Measurements from ENCODE around the gene TRAPPC11. TPM values are rescaled to one million over a fixed set of nuclear protein-coding genes. Genes with fewer than 3 reads are reported as not detected.

The TRAPPC11 gene
- total RNA-seq, 1 donor from 2014 or later, result 26.3 TPM

GRCh38 chr4:183746305-183747229 is 87.5 kb downstream of the TRAPPC11 start:
- H3K9ac ChIP-seq (ENCODE audit: low read length), result no peak overlapping the region
- H3K9me3 ChIP-seq (ENCODE audit: insufficient read depth, low read depth, low read length), result no peaks in the 10 kb centered on the region
- no peaks in the 10 kb centered on the region for H4K20me1 ChIP-seq (ENCODE audit: insufficient read depth, low read length)
- H3K4me3 Mint-ChIP-seq (ENCODE audit: unreplicated experiment), result no peak overlapping the region
- H3K4me1 ChIP-seq (ENCODE audit: insufficient read depth, low read length), result no peaks in the 10 kb centered on the region
- peaks cover 9% of the 10 kb centered on the region for H3K9me3 Mint-ChIP-seq (ENCODE audit: unreplicated experiment)
- H3K79me2 ChIP-seq (ENCODE audit: insufficient read depth, low read length), result no peaks in the 10 kb centered on the region
- H3K4me3 ChIP-seq (ENCODE audit: insufficient read depth, low read depth, low read length), result no peak overlapping the region
- FAIRE-seq, result no peak
- no peak for DNase-seq (ENCODE audit: low read depth)
- no peak overlapping the region for H3K4me2 ChIP-seq (ENCODE audit: low read length)
- H3K27ac ChIP-seq (ENCODE audit: low read depth, low read length), result no peak overlapping the region
- TF ChIP-seq EZH2 (IDR thresholded peaks at IDR 0.05; ENCODE audit: insufficient read depth, low read length) (no peak), CTCF (IDR thresholded peaks at IDR 0.05; ENCODE audit: insufficient read depth, low read depth, low read length) (no peak)
- no peaks in the 10 kb centered on the region for H3K36me3 ChIP-seq (ENCODE audit: insufficient read depth, low read length)
- H3K36me3 Mint-ChIP-seq (ENCODE audit: low read depth, unreplicated experiment), result no peaks in the 10 kb centered on the region
- H3K27me3 Mint-ChIP-seq (ENCODE audit: low read depth, unreplicated experiment), result peaks cover 2% of the 10 kb centered on the region
- H3K27me3 ChIP-seq (ENCODE audit: insufficient read depth, low read length), result no peaks in the 10 kb centered on the region
- H3K4me1 Mint-ChIP-seq (ENCODE audit: low read depth, unreplicated experiment), result peaks cover 3% of the 10 kb centered on the region
- H3K27ac Mint-ChIP-seq (ENCODE audit: unreplicated experiment), result no peak overlapping the region
- H2AFZ ChIP-seq (ENCODE audit: low read depth, low read length), result no peak overlapping the region

- no peak for DNase-seq (ENCODE audit: low read depth)
- H4K20me1 ChIP-seq (ENCODE audit: insufficient read depth, low read length), result no peaks in the 10 kb centered on the region
- H3K79me2 ChIP-seq (ENCODE audit: insufficient read depth, low read length), result no peaks in the 10 kb centered on the region
- no peak for TF ChIP-seq CTCF (IDR thresholded peaks at IDR 0.05; ENCODE audit: insufficient read depth, low read depth, low read length)
- no peak for TF ChIP-seq EZH2 (IDR thresholded peaks at IDR 0.05; ENCODE audit: insufficient read depth, low read length)
- Mint-ChIP-seq H3K4me3 (ENCODE audit: unreplicated experiment) (no peak overlapping the region), H3K9me3 (ENCODE audit: unreplicated experiment) (peaks cover 9% of the 10 kb centered on the region), H3K27ac (ENCODE audit: unreplicated experiment) (no peak overlapping the region), H3K27me3 (ENCODE audit: low read depth, unreplicated experiment) (peaks cover 2% of the 10 kb centered on the region), H3K36me3 (ENCODE audit: low read depth, unreplicated experiment) (no peaks in the 10 kb centered on the region), H3K4me1 (ENCODE audit: low read depth, unreplicated experiment) (peaks cover 3% of the 10 kb centered on the region)
- no peak overlapping the region for H3K4me2 ChIP-seq (ENCODE audit: low read length)
- no peaks in the 10 kb centered on the region for H3K4me1 ChIP-seq (ENCODE audit: insufficient read depth, low read length)
- no peak for FAIRE-seq
- H3K4me3 ChIP-seq (ENCODE audit: insufficient read depth, low read depth, low read length), result no peak overlapping the region
- H2AFZ ChIP-seq (ENCODE audit: low read depth, low read length), result no peak overlapping the region
- no peaks in the 10 kb centered on the region for H3K27me3 ChIP-seq (ENCODE audit: insufficient read depth, low read length)
- H3K9me3 ChIP-seq (ENCODE audit: insufficient read depth, low read depth, low read length), result no peaks in the 10 kb centered on the region
- H3K36me3 ChIP-seq (ENCODE audit: insufficient read depth, low read length), result no peaks in the 10 kb centered on the region
- no peak overlapping the region for H3K9ac ChIP-seq (ENCODE audit: low read length)
- no peak overlapping the region for H3K27ac ChIP-seq (ENCODE audit: low read depth, low read length)
These were observed 88.3 kb downstream of the TRAPPC11 start for GRCh38 chr4:183747380-183747779.
